Mucosa of descending colon (tissue), 3 donors: ENCODE results near the gene OPN4. TPM values are rescaled to one million over a fixed set of nuclear protein-coding genes. Genes with fewer than 3 reads are reported as not detected.

ENCODE experiments used
- ATAC-seq: fragments of 200-7000 bp; cut with Tn5 transposase; one replicate; pipeline ENCODE4 v1.9.1; 2020; ENCODE audit warnings: mild to moderate bottlenecking, moderate library complexity
- DNase-seq, 3 donors: peaks; one replicate each; pipeline ENCODE4 v3.0.0-alpha.2; 2020
- H3K36me3 ChIP-seq: fragments of 200-600 bp; one replicate; pipeline ENCODE4 v1.8.0; 2021; ENCODE audit warnings: low read depth, mild to moderate bottlenecking
- H3K4me1 ChIP-seq: fragments of 200-600 bp; one replicate; pipeline ENCODE4 v1.8.0; 2021; ENCODE audit warnings: low read depth, mild to moderate bottlenecking
- H3K4me3 ChIP-seq: fragments of 200-600 bp; one replicate; pipeline ENCODE4 v1.8.0; 2021; ENCODE audit warnings: mild to moderate bottlenecking
- H3K9me3 ChIP-seq: fragments of 200-600 bp; one replicate; pipeline ENCODE4 v1.8.0; 2021; ENCODE audit warnings: mild to moderate bottlenecking
- intact Hi-C, 2 donors: fragments of 100-400 bp; cut with DNase I in 1 of 2; cut with micrococcal nuclease in 1 of 2; formaldehyde crosslinking; loops; one replicate each; pipeline versions ENCODE4 v1.11.0 to v1.11.1; 2022; cut with DNase I, micrococcal nuclease
- total RNA-seq, 3 donors: library from RNA; stranded (reverse); fragmentation: NEBNext Ultra II Directional in 2 of 3; extraction: Animal tissue kit (Norgen Biotek cat#: 25700) in 2 of 3; gene quantifications; one replicate each; pipeline versions ENCODE4 v1.2.1 to v1.2.4, GENCODE V29; 2021 to 2023
- TF ChIP-seq, protein P1 (sequence below): fragments of 200-600 bp; IDR thresholded peaks from one replicate; pipeline ENCODE4 v1.8.0; 2022; ENCODE audit warnings: antibody characterized with exemption, mild to moderate bottlenecking
- donor health status: DM: no; HTN: no; CAD: no; lungs with moderate emphysema.
- donor health status: DM: no; HTN: no; CAD: no.
- donor health status: DM: no; HTN: yes; CAD: no.

OPN4 gene
- total RNA-seq, 3 donors from 2014 or later = 0.20 TPM; not detected in 2

DNA sequence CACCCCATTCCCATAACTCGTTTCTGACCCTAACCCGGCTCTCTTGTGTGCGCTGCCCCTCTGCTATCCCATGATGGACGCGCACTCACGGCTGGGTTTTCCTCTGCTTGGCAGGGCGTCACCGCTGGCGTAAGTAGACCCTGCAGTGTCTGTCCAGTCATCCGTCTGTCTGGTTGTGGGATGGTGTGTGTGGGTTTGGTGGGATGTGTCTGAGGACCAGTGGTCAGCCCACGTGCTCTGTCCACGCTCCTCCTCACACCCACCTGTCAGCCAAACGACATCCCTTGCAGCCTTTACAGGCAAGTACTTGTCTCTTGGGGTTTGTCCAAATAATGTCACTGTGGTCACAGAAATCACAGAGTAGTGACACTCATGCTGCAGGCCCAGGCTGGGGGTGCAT, 34.8 kb downstream of the OPN4 start:
- intact Hi-C loops = loop anchor here in 1 of 2 donors (5.0 kb wide), 1 partner anchor 213 kb away; no protein-coding TSS in a partner anchor
- no peaks in the 10 kb centered on the region for H3K36me3 ChIP-seq

DNA sequence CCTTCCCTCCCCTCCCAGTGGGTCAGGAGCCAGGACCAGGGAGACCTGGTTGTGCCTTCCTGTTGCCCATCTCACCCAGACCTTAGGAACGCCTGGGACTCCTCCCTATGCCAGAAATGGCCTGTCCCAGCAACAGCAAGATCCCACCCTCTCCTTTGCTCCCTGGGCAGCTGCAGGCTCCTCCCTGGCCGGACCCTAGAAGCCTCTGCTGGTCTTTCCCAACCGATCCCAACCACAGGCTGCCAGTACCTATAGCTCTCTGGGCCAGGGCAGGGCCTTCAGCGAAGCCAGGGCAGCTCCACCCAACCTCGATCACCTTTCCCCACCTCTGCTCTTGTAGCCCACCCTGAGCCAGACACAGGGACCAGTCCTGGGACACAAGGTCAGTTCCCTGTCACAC, 35.9 kb downstream of the OPN4 start:
- H3K36me3 ChIP-seq = no peaks in the 10 kb centered on the region
- intact Hi-C loops = no loop called here

More for the DNA sequence above, 34.8 kb downstream of the OPN4 start:
- no peak for DNase-seq
- no peak overlapping the region for H3K4me3 ChIP-seq
- no peaks in the 10 kb centered on the region for H3K4me1 ChIP-seq
- no peaks in the 10 kb centered on the region for H3K9me3 ChIP-seq
- TF ChIP-seq, protein P1, sequence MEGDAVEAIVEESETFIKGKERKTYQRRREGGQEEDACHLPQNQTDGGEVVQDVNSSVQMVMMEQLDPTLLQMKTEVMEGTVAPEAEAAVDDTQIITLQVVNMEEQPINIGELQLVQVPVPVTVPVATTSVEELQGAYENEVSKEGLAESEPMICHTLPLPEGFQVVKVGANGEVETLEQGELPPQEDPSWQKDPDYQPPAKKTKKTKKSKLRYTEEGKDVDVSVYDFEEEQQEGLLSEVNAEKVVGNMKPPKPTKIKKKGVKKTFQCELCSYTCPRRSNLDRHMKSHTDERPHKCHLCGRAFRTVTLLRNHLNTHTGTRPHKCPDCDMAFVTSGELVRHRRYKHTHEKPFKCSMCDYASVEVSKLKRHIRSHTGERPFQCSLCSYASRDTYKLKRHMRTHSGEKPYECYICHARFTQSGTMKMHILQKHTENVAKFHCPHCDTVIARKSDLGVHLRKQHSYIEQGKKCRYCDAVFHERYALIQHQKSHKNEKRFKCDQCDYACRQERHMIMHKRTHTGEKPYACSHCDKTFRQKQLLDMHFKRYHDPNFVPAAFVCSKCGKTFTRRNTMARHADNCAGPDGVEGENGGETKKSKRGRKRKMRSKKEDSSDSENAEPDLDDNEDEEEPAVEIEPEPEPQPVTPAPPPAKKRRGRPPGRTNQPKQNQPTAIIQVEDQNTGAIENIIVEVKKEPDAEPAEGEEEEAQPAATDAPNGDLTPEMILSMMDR = no peak
- ATAC-seq = no peak

GRCh38 chr10:86690657-86691084, 36.3 kb downstream of the OPN4 start:
- ATAC-seq (no peak), DNase-seq (no peak)
- TF ChIP-seq, protein P1 = no peak
- Histone ChIP-seq H3K4me1 (no peaks in the 10 kb centered on the region), H3K4me3 (no peak overlapping the region), H3K36me3 (no peaks in the 10 kb centered on the region), H3K9me3 (no peaks in the 10 kb centered on the region)
- intact Hi-C loops = no loop called here

More for the DNA sequence above, 35.9 kb downstream of the OPN4 start:
- TF ChIP-seq, protein P1 = no peak
- ATAC-seq = no peak
- Histone ChIP-seq H3K9me3 (no peaks in the 10 kb centered on the region), H3K4me1 (no peaks in the 10 kb centered on the region), H3K4me3 (no peak overlapping the region)
- DNase-seq = no peak

DNA sequence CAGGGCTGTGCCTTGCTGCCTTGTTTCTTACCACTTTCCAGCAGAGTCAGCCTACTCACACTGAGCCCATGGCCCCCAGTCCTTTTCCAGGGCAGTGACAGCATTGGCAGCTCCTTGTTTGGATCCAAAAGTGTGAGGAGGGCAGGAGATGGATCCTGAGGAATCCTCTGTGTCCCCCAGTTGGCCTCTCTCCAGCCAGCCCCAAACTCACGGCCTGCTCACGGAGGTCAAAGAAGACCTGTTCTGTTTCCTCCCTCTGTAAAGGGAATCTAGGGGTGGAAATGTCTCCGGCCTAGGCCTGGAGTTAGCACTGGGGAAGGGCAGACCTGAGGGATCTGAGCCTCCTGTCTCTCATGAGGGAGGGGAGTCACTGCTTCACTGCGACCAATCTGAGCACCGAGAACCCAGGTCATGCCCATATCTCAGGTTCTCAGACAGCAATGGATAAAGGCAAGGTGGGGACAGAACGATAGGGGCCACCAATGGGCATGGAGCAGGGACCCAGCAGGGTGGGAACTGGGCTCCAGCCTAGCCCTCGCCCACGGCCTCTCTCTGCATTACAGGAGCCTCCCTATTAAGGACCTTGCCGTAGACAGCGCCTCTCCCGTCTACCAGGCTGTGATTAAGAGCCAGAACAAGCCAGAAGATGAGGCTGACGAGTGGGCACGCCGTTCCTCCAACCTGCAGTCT, 37.1 kb downstream of the OPN4 start:
- H3K4me3 ChIP-seq = no peak overlapping the region
- H3K9me3 ChIP-seq = no peaks in the 10 kb centered on the region
- no peaks in the 10 kb centered on the region for H3K36me3 ChIP-seq
- DNase-seq (no peak), ATAC-seq (no peak)
- intact Hi-C loops = no loop called here
- H3K4me1 ChIP-seq = no peaks in the 10 kb centered on the region
- TF ChIP-seq, protein P1 = no peak

GRCh38 chr10:86692023-86692514, 37.7 kb downstream of the OPN4 start:
- DNase-seq = no peak
- TF ChIP-seq, protein P1 = no peak
- Histone ChIP-seq H3K36me3 (no peaks in the 10 kb centered on the region), H3K9me3 (no peaks in the 10 kb centered on the region), H3K4me3 (no peak overlapping the region), H3K4me1 (no peaks in the 10 kb centered on the region)
- no peak for ATAC-seq
- intact Hi-C loops = no loop called here
